Chondrocyte (in vitro differentiated cells): ENCODE data around the gene CRIP3. TPM values are rescaled to one million over a fixed set of nuclear protein-coding genes. Genes with fewer than 3 reads are reported as not detected.

Experiments used
- DNase-seq: peaks from one replicate; pipeline ENCODE4 v3.0.0; 2021; ENCODE audit warnings: mixed read lengths, low spot score
- H3K27ac Mint-ChIP-seq: one replicate; pipeline ENCODE4 v1.8.0; 2021; ENCODE audit warnings: mild to moderate bottlenecking, moderate library complexity, mixed read lengths; ENCODE audit not compliant: unreplicated experiment
- H3K27me3 Mint-ChIP-seq: 2 replicates; pipeline ENCODE4 v1.8.0; 2021; ENCODE audit warnings: low read depth, mixed read lengths
- H3K36me3 Mint-ChIP-seq: 2 replicates; pipeline ENCODE4 v1.8.0; 2021; ENCODE audit warnings: low read depth, mixed read lengths
- H3K4me1 Mint-ChIP-seq: 2 replicates; pipeline ENCODE4 v1.8.0; 2021; ENCODE audit warnings: low read depth, mild to moderate bottlenecking, mixed read lengths
- H3K4me3 Mint-ChIP-seq: one replicate; pipeline ENCODE4 v1.8.0; 2021; ENCODE audit warnings: mild to moderate bottlenecking, moderate library complexity, mixed read lengths; ENCODE audit not compliant: unreplicated experiment
- H3K9me3 Mint-ChIP-seq: 2 replicates; pipeline ENCODE4 v1.8.0; 2021; ENCODE audit warnings: low read depth, mixed read lengths
- CTCF ChIP-seq: fragments of 200-600 bp; sonication (generic); IDR thresholded peaks from 2 replicates; pipeline ENCODE4 v1.5.0; 2021; ENCODE audit warnings: antibody characterized with exemption, mild to moderate bottlenecking, moderate library complexity
- total RNA-seq: library from RNA; stranded (reverse); gene quantifications from 3 replicates; pipeline ENCODE4 v1.2.1, GENCODE V29; 2021

The CRIP3 gene
- total RNA-seq, 1 donor from 2014 or later, result 0.47 TPM

- peaks cover 3% of the 10 kb centered on the region for H3K4me1 Mint-ChIP-seq
- no peak for DNase-seq
- no peak overlapping the region for H3K4me3 Mint-ChIP-seq
- no peaks in the 10 kb centered on the region for H3K9me3 Mint-ChIP-seq
- TF ChIP-seq CTCF, result no peak
- H3K27ac Mint-ChIP-seq, result no peak overlapping the region
- H3K36me3 Mint-ChIP-seq, result no peaks in the 10 kb centered on the region
- no peaks in the 10 kb centered on the region for H3K27me3 Mint-ChIP-seq
These were observed 45.8 kb downstream of the CRIP3 start for GRCh38 chr6:43262780-43263313.

GRCh38 chr6:43262000-43262779, 46.4 kb downstream of the CRIP3 start:
- no peak overlapping the region for H3K4me3 Mint-ChIP-seq
- H3K27ac Mint-ChIP-seq, result no peak overlapping the region
- TF ChIP-seq CTCF, result no peak
- peaks cover 3% of the 10 kb centered on the region for H3K4me1 Mint-ChIP-seq
- no peaks in the 10 kb centered on the region for H3K27me3 Mint-ChIP-seq
- no peaks in the 10 kb centered on the region for H3K36me3 Mint-ChIP-seq
- DNase-seq, result no peak
- no peaks in the 10 kb centered on the region for H3K9me3 Mint-ChIP-seq

- no peaks in the 10 kb centered on the region for H3K36me3 Mint-ChIP-seq
These were observed 47.4 kb downstream of the CRIP3 start for GRCh38 chr6:43261198-43261597.

GRCh38 chr6:43260791-43261190, 47.8 kb downstream of the CRIP3 start:
- H3K4me3 Mint-ChIP-seq, result no peak overlapping the region
- no peak for DNase-seq
- TF ChIP-seq CTCF, result no peak
- H3K4me1 Mint-ChIP-seq, result peaks cover 3% of the 10 kb centered on the region
- H3K27me3 Mint-ChIP-seq, result no peaks in the 10 kb centered on the region
- H3K9me3 Mint-ChIP-seq, result no peaks in the 10 kb centered on the region
- H3K36me3 Mint-ChIP-seq, result no peaks in the 10 kb centered on the region
- no peak overlapping the region for H3K27ac Mint-ChIP-seq

More at GRCh38 chr6:43261198-43261597, 47.4 kb downstream of the CRIP3 start:
- no peak for TF ChIP-seq CTCF
- peaks cover 3% of the 10 kb centered on the region for H3K4me1 Mint-ChIP-seq
- H3K27me3 Mint-ChIP-seq, result no peaks in the 10 kb centered on the region
- H3K9me3 Mint-ChIP-seq, result no peaks in the 10 kb centered on the region
- no peak for DNase-seq
- H3K27ac Mint-ChIP-seq, result no peak overlapping the region
- no peak overlapping the region for H3K4me3 Mint-ChIP-seq

- TF ChIP-seq CTCF, result no peak
- Mint-ChIP-seq H3K27me3 (peaks cover 3% of the 10 kb centered on the region), H3K4me1 (peaks cover 3% of the 10 kb centered on the region), H3K9me3 (no peaks in the 10 kb centered on the region), H3K36me3 (no peaks in the 10 kb centered on the region), H3K27ac (no peak overlapping the region), H3K4me3 (no peak overlapping the region)
- DNase-seq, result peak; percentile 91
These were observed 49.6 kb downstream of the CRIP3 start for GRCh38 chr6:43258807-43259686.
